H1 (cell line): ENCODE data around the gene FOXJ2. TPM values are rescaled to one million over a fixed set of nuclear protein-coding genes. Genes with fewer than 3 reads are reported as not detected.

Experiments
- CTCF ChIA-PET: fragments of 300-600 bp; sonication (Branson Sonifier 250); formaldehyde crosslinking; loops from one replicate; lab custom pipeline; 2021; ENCODE audit not compliant: partially characterized antibody; lab: Charles Lee
- POLR2A ChIA-PET: fragments of 300-600 bp; sonication (Branson Sonifier 250); formaldehyde crosslinking; loops from one replicate; lab custom pipeline; 2021; ENCODE audit warnings: inconsistent platforms; ENCODE audit not compliant: partially characterized antibody; lab: Charles Lee
- DNase-seq, 2 experiments: peaks; one replicate each; pipeline versions ENCODE4 v3.0.0 to v3.0.0-alpha.2; 2010 to 2022; ENCODE audit warnings: low spot score in 2 of 2, low read depth in 1 of 2, mixed read lengths in 1 of 2
- FAIRE-seq: peaks from 2 replicates; lab custom pipeline; 2011; peaks lifted over from hg19 to GRCh38; lab: Jason Lieb, UNC
- H2AFZ ChIP-seq: 2 replicates; pipeline ENCODE4 v1.8.1; 2012; ENCODE audit warnings: low read length, inconsistent platforms
- H2AK5ac ChIP-seq: 2 replicates; pipeline ENCODE4 v1.6.1; 2013; ENCODE audit warnings: low read depth, low read length
- H2BK120ac ChIP-seq: replicated peaks from 2 replicates; pipeline ENCODE3; 2013; ENCODE audit warnings: low read depth, low read length, inconsistent platforms
- H2BK12ac ChIP-seq: 2 replicates; pipeline ENCODE4 v1.6.1; 2013; ENCODE audit warnings: low read depth, low read length
- H2BK15ac ChIP-seq: 2 replicates; pipeline ENCODE4 v1.6.1; 2013; ENCODE audit warnings: low read length
- H2BK20ac ChIP-seq: 2 replicates; pipeline ENCODE4 v1.6.1; 2013; ENCODE audit warnings: low read length
- H2BK5ac ChIP-seq: 2 replicates; pipeline ENCODE4 v1.6.1; 2013; ENCODE audit warnings: low read depth, low read length
- H3K14ac ChIP-seq: 2 replicates; pipeline ENCODE4 v1.6.1; 2013; ENCODE audit warnings: inconsistent platforms; ENCODE audit not compliant: insufficient read length
- H3K18ac ChIP-seq: 2 replicates; pipeline ENCODE4 v1.6.1; 2013; ENCODE audit warnings: low read length; ENCODE audit errors: extremely low read depth
- H3K23ac ChIP-seq: 2 replicates; pipeline ENCODE4 v1.6.1; 2013; ENCODE audit warnings: inconsistent platforms; ENCODE audit not compliant: insufficient read length
- H3K23me2 ChIP-seq: 2 replicates; pipeline ENCODE4 v1.6.1; 2013; ENCODE audit warnings: low read depth, low read length
- H3K27ac ChIP-seq: 2 replicates; pipeline ENCODE4 v1.6.1; 2011; ENCODE audit warnings: low read depth, low read length, inconsistent platforms
- H3K27me3 ChIP-seq, 4 experiments: replicated peaks in 1 of 4; 1 replicate in 1 of 4; 2 replicates in 3 of 4; pipeline versions ENCODE4 v1.6.1 to v1.8.1; 2011 to 2013; ENCODE audit warnings: low read length in 3 of 4, mild to moderate bottlenecking in 3 of 4, inconsistent platforms in 2 of 4, mixed read lengths in 2 of 4, moderate library complexity in 1 of 4; ENCODE audit not compliant: control insufficient read depth in 3 of 4, insufficient read depth in 3 of 4; ENCODE audit errors: extremely low read depth in 1 of 4
- H3K36me3 ChIP-seq, 4 experiments: 2 replicates each; pipeline versions ENCODE4 v1.6.1 to v1.8.1; 2011 to 2013; ENCODE audit warnings: mild to moderate bottlenecking in 4 of 4, low read length in 3 of 4, moderate library complexity in 2 of 4, control low read depth in 1 of 4, inconsistent platforms in 1 of 4; ENCODE audit not compliant: insufficient read depth in 4 of 4, control insufficient read depth in 2 of 4
- H3K4ac ChIP-seq: replicated peaks from 2 replicates; pipeline ENCODE3; 2013; ENCODE audit warnings: low read length, low read depth, mixed read lengths, inconsistent platforms; ENCODE audit not compliant: insufficient read length
- H3K4me1 ChIP-seq, 4 experiments: replicated peaks in 1 of 4; 1 replicate in 1 of 4; 2 replicates in 3 of 4; pipeline versions ENCODE4 v1.6.1 to v1.8.1; 2011 to 2013; ENCODE audit warnings: low read length in 3 of 4, inconsistent platforms in 2 of 4, mixed read lengths in 1 of 4; ENCODE audit not compliant: insufficient read depth in 4 of 4, control insufficient read depth in 3 of 4
- H3K4me2 ChIP-seq, 2 experiments: 2 replicates each; pipeline versions ENCODE4 v1.6.1 to v1.8.1; 2011 to 2013; ENCODE audit warnings: low read depth in 2 of 2, low read length in 2 of 2, control low read depth in 1 of 2, inconsistent platforms in 1 of 2, mild to moderate bottlenecking in 1 of 2; ENCODE audit not compliant: insufficient read depth in 1 of 2
- H3K4me3 ChIP-seq, 4 experiments: fragments of 200-600, 300-600 bp in 1 of 4; sonication (generic), shearing (Covaris generic), sonication (Bioruptor Twin) in 1 of 4; 2 replicates each; pipeline versions ENCODE4 v1.5.1 to v1.8.1; 2011 to 2016; ENCODE audit warnings: low read length in 4 of 4, low read depth in 3 of 4, control low read depth in 2 of 4, inconsistent platforms in 2 of 4, mild to moderate bottlenecking in 2 of 4, mixed read lengths in 1 of 4, moderate library complexity in 1 of 4; ENCODE audit not compliant: insufficient read depth in 2 of 4; ENCODE audit errors: extremely low read depth in 1 of 4
- H3K56ac ChIP-seq: replicated peaks from 2 replicates; pipeline ENCODE3; 2013; ENCODE audit warnings: low read depth, mild to moderate bottlenecking, mixed read lengths, low read length, inconsistent platforms; ENCODE audit not compliant: insufficient read length
- H3K79me1 ChIP-seq: 2 replicates; pipeline ENCODE4 v1.6.1; 2013; ENCODE audit warnings: low read depth, low read length, control low read depth
- H3K79me2 ChIP-seq, 2 experiments: 2 replicates each; pipeline versions ENCODE4 v1.6.1 to v1.8.1; 2012 to 2013; ENCODE audit warnings: low read length in 2 of 2, mild to moderate bottlenecking in 2 of 2, inconsistent platforms in 1 of 2; ENCODE audit not compliant: insufficient read depth in 2 of 2, control insufficient read depth in 1 of 2
- H3K9ac ChIP-seq, 4 experiments: replicated peaks in 1 of 4; 1 replicate in 1 of 4; 2 replicates in 3 of 4; pipeline versions ENCODE4 v1.6.1 to v1.8.1; 2011 to 2013; ENCODE audit warnings: low read depth in 3 of 4, low read length in 3 of 4, control low read depth in 2 of 4, mild to moderate bottlenecking in 2 of 4, moderate library complexity in 2 of 4, inconsistent platforms in 1 of 4; ENCODE audit errors: extremely low read depth in 1 of 4
- H3K9me3 ChIP-seq, 2 experiments: 2 replicates each; pipeline versions ENCODE4 v1.6.1 to v1.8.1; 2012 to 2013; ENCODE audit warnings: mild to moderate bottlenecking in 2 of 2, moderate library complexity in 2 of 2, control low read depth in 1 of 2, inconsistent platforms in 1 of 2, low read depth in 1 of 2, low read length in 1 of 2, mixed read lengths in 1 of 2; ENCODE audit not compliant: insufficient read depth in 2 of 2
- H4K20me1 ChIP-seq, 2 experiments: replicated peaks in 1 of 2; 2 replicates each; pipeline versions ENCODE3 to v1.8.1; 2011 to 2013; ENCODE audit warnings: inconsistent platforms in 2 of 2, low read length in 2 of 2, mild to moderate bottlenecking in 1 of 2; ENCODE audit not compliant: insufficient read depth in 2 of 2, control insufficient read depth in 1 of 2
- H4K5ac ChIP-seq: 2 replicates; pipeline ENCODE4 v1.6.1; 2013; ENCODE audit warnings: low read length, low read depth, mixed read lengths, inconsistent platforms; ENCODE audit not compliant: insufficient read length
- H4K8ac ChIP-seq: 2 replicates; pipeline ENCODE4 v1.8.0; 2013; ENCODE audit warnings: mild to moderate bottlenecking, moderate library complexity, low read length, inconsistent platforms; ENCODE audit not compliant: insufficient read depth; ENCODE audit errors: extremely low read depth
- H4K91ac ChIP-seq: replicated peaks from 2 replicates; pipeline ENCODE3; 2013; ENCODE audit warnings: low read length, mixed read lengths, inconsistent platforms; ENCODE audit not compliant: insufficient read length
- ATF2 ChIP-seq: IDR thresholded peaks from 2 replicates; pipeline ENCODE4 v1.6.1; 2012; ENCODE audit warnings: low read length, inconsistent platforms
- CHD1 ChIP-seq: IDR thresholded peaks from 2 replicates; pipeline ENCODE4 v1.6.1; 2012; ENCODE audit warnings: low read depth, low read length, improper control_type of control experiment
- CTCF ChIP-seq, 3 experiments: IDR thresholded peaks; 1 replicate in 2 of 3; 2 replicates in 1 of 3; pipeline versions ENCODE4 v1.5.1 to v1.6.1; 2011; ENCODE audit warnings: low read length in 3 of 3, mild to moderate bottlenecking in 3 of 3, inconsistent platforms in 2 of 3, low read depth in 1 of 3, moderate library complexity in 1 of 3; ENCODE audit not compliant: insufficient read depth in 1 of 3; ENCODE audit errors: control extremely low read depth in 1 of 3
- EP300 ChIP-seq, 2 experiments: IDR thresholded peaks; 1 replicate in 1 of 2; 2 replicates in 1 of 2; pipeline ENCODE4 v1.6.1; 2011 to 2012; ENCODE audit warnings: low read depth in 2 of 2, low read length in 2 of 2, mild to moderate bottlenecking in 2 of 2, borderline replicate concordance in 1 of 2, inconsistent platforms in 1 of 2, moderate library complexity in 1 of 2
- GABPA ChIP-seq: IDR thresholded peaks from 2 replicates; pipeline ENCODE4 v1.6.1; 2011; ENCODE audit warnings: mild to moderate bottlenecking, low read length, moderate library complexity, borderline replicate concordance; ENCODE audit not compliant: insufficient read depth
- JUN ChIP-seq: IDR thresholded peaks from 2 replicates; pipeline ENCODE4 v1.6.1; 2011; ENCODE audit warnings: low read depth, mild to moderate bottlenecking, improper control_type of control experiment, low read length
- POLR2AphosphoS5 ChIP-seq: IDR thresholded peaks from 2 replicates; pipeline ENCODE4 v1.6.1; 2011; ENCODE audit warnings: low read depth, low read length
- RFX5 ChIP-seq: IDR thresholded peaks from 2 replicates; pipeline ENCODE4 v1.6.1; 2011; ENCODE audit warnings: low read depth, low read length, improper control_type of control experiment, borderline replicate concordance
- SIX5 ChIP-seq: IDR thresholded peaks from 2 replicates; pipeline ENCODE4 v1.6.1; 2011; ENCODE audit warnings: mild to moderate bottlenecking, low read depth, low read length
- TAF1 ChIP-seq: IDR thresholded peaks from 2 replicates; pipeline ENCODE4 v1.6.1; 2011; ENCODE audit warnings: mild to moderate bottlenecking, low read depth, low read length
- WGBS, 2 experiments: shearing (Covaris generic) in 1 of 2; methylation state at CpG; one replicate each; pipeline versions ENCODE4 v1.1.6 to v1.1.7; 2013 to 2015; ENCODE audit warnings: low lambda C conversion rate in 2 of 2, mixed read lengths in 2 of 2, inconsistent platforms in 1 of 2, low coverage in 1 of 2, missing lambda C conversion rate in 1 of 2; ENCODE audit not compliant: insufficient replicate concordance in 2 of 2, insufficient coverage in 1 of 2, insufficient read length in 1 of 2; ENCODE audit errors: extremely low coverage in 1 of 2, missing lambda C conversion rate in 1 of 2; 5-methylcytosine and 5-hydroxymethylcytosine counted together
- polyA plus RNA-seq, 7 experiments: library from polyadenylated mRNA; depleted of rRNA in 3 of 7; stranded (reverse) in 5 of 7; unstranded in 2 of 7; fragments of >200 nt in 5 of 7; fragments of 200-250 nt in 2 of 7; gene quantifications; 1 replicate in 5 of 7; 2 replicates in 1 of 7; 4 replicates in 1 of 7; pipeline versions ENCODE4 v1.2.1 to v1.2.3, GENCODE V29; 2011 to 2013; ENCODE audit warnings: missing spikeins in 2 of 7, mixed read lengths in 2 of 7
- total RNA-seq: library from RNA; stranded (reverse); fragmentation: NEBNext Ultra II Directional; extraction: Animal tissue kit (Norgen Biotek cat#: 25700); gene quantifications from 2 replicates; pipeline ENCODE4 v1.2.1, GENCODE V29; 2021

The FOXJ2 gene
- total and polyA plus RNA-seq, 2 of the 8 experiments (the other 6 are each of a cell fraction or from before 2014, with no cell fraction given) = 4.2 to 9.3 TPM

GRCh38 chr12:8030189-8030588 is 2.3 kb upstream of the FOXJ2 start:
- no peak overlapping the region for H2BK20ac ChIP-seq
- no peak overlapping the region for H4K91ac ChIP-seq
- no peak overlapping the region for H3K14ac ChIP-seq
- no peak overlapping the region for H4K5ac ChIP-seq
- no peak overlapping the region for H3K27ac ChIP-seq
- H3K4me2 ChIP-seq = no peak overlapping the region
- CTCF ChIA-PET = no interaction called here
- no peak overlapping the region for H3K56ac ChIP-seq
- H2BK5ac ChIP-seq = no peak overlapping the region
- no peaks in the 10 kb centered on the region for H3K36me3 ChIP-seq
- H2BK15ac ChIP-seq = no peak overlapping the region
- H3K79me2 ChIP-seq = peaks cover 0 to 15% of the 10 kb centered on the region in 2 experiments; a peak in 1 of 4 replicates
- DNase-seq = no peak
- H2AK5ac ChIP-seq = no peak overlapping the region
- H3K9ac ChIP-seq = no peak overlapping the region
- H3K79me1 ChIP-seq = peaks cover 5% of the 10 kb centered on the region; the same call in 1 of the 2 replicates
- H3K4me1 ChIP-seq = peaks cover 4 to 14% (median 9%) of the 10 kb centered on the region in 4 experiments; a peak in 6 of 7 replicates
- H3K23ac ChIP-seq = no peak overlapping the region
- WGBS, 2 experiments = 81% methylated on average over 3 of the region's 3 CpGs; no CpG with 5 or more reads in 1 of the 2 experiments
- H3K18ac ChIP-seq = no peak overlapping the region
- peaks cover 0 to 2% of the 10 kb centered on the region in 2 experiments for H4K20me1 ChIP-seq
- H4K8ac ChIP-seq = no peak overlapping the region
- POLR2A ChIA-PET = no interaction called here
- H3K4me3 ChIP-seq = no peak overlapping the region
- H3K9me3 ChIP-seq = no peaks in the 10 kb centered on the region
- no peaks in the 10 kb centered on the region for H3K27me3 ChIP-seq
- FAIRE-seq = no peak
- no peak overlapping the region for H2BK120ac ChIP-seq
- H3K23me2 ChIP-seq = peaks cover 24% of the 10 kb centered on the region
- H2BK12ac ChIP-seq = no peak overlapping the region
- H3K4ac ChIP-seq = no peak overlapping the region
- no peak overlapping the region for H2AFZ ChIP-seq
- TF ChIP-seq JUN (no peak), GABPA (no peak), POLR2AphosphoS5 (no peak), ATF2 (no peak), CHD1 (no peak), SIX5 (no peak), TAF1 (no peak), RFX5 (no peak), EP300 (IDR thresholded peaks at IDR 0.05; ENCODE audit: borderline replicate concordance in 1 of 2, low read depth in 2 of 2, low read length in 2 of 2) (no peak), CTCF (IDR thresholded peaks at IDR 0.05; ENCODE audit: control extremely low read depth in 1 of 3, insufficient read depth in 1 of 3, low read depth in 1 of 3, low read length in 3 of 3) (no peak)
